ENCODE data around the gene BAZ2B. TPM values are rescaled to one million over a fixed set of nuclear protein-coding genes. Genes with fewer than 3 reads are reported as not detected.

BAZ2B gene
- total RNA-seq, 1 experiment from 2014 or later = 19.9 TPM

GRCh38 chr2:159399716-159400415 is 216.5 kb downstream of the BAZ2B start:
- no peaks in the 10 kb centered on the region for H3K79me2 ChIP-seq (ENCODE audit: insufficient read depth, low read length)
- no peak overlapping the region for H3K27ac ChIP-seq (ENCODE audit: low read depth, low read length)
- H2AFZ ChIP-seq (ENCODE audit: low read depth, low read length, poor library complexity, severe bottlenecking) = no peak overlapping the region
- no TSS peak for BruUV-seq (replicated peaks)
- H3K4me3 ChIP-seq (replicated peaks in 1 of 2; ENCODE audit: low read depth in 1 of 2, low read length in 2 of 2) = no peak overlapping the region
- no peaks in the 10 kb centered on the region for H3K9me3 ChIP-seq (ENCODE audit: control insufficient read depth in 1 of 2, insufficient read depth in 1 of 2, low read depth in 1 of 2, low read length in 2 of 2)
- H3K4me1 ChIP-seq (ENCODE audit: control insufficient read depth in 1 of 2, insufficient read depth in 2 of 2, low read length in 2 of 2) = no peaks in the 10 kb centered on the region
- no peaks in the 10 kb centered on the region for H3K9me2 ChIP-seq (ENCODE audit: insufficient read depth)
- intact Hi-C loops (cut with micrococcal nuclease) = no loop called here
- TF ChIP-seq SP1 (IDR thresholded peaks at IDR 0.05; ENCODE audit: low read depth) (no peak), FOSL1 (IDR thresholded peaks at IDR 0.05; ENCODE audit: low read depth) (no peak), ZBTB33 (IDR thresholded peaks at IDR 0.05; ENCODE audit: extremely low read depth, insufficient replicate concordance, low read length) (no peak), ELF1 (IDR thresholded peaks at IDR 0.05; ENCODE audit: borderline replicate concordance, low read depth) (no peak), EGR1 (IDR thresholded peaks at IDR 0.05; ENCODE audit: low read depth) (no peak), ZFX (IDR thresholded peaks at IDR 0.05) (no peak), MAX (IDR thresholded peaks at IDR 0.05) (no peak)
- DNase-seq (ENCODE audit: low read depth, low spot score) = no peak
- H3K9ac ChIP-seq (ENCODE audit: low read length) = no peak overlapping the region
- ChIA-PET POLR2A (no interaction called here), RAD21 (ENCODE audit: low non-redundant PET in 1 of 2, low total read pairs in 2 of 2, uncharacterized antibody in 2 of 2, unreplicated experiment in 2 of 2) (no interaction called here), CTCF (no interaction called here)
- no peaks in the 10 kb centered on the region for H3K36me3 ChIP-seq (ENCODE audit: control insufficient read depth in 1 of 2, insufficient read depth in 2 of 2, low read length in 2 of 2)
- no peak for ATAC-seq
- no peak overlapping the region for H3K4me2 ChIP-seq (ENCODE audit: low read length)
- no peaks in the 10 kb centered on the region for H3K27me3 ChIP-seq (ENCODE audit: insufficient read depth, low read length)
- H4K20me1 ChIP-seq (ENCODE audit: insufficient read depth) = no peaks in the 10 kb centered on the region

GRCh38 chr2:159396799-159397198 is 219.5 kb downstream of the BAZ2B start:
- ChIA-PET RAD21 (ENCODE audit: low non-redundant PET in 1 of 2, low total read pairs in 2 of 2, uncharacterized antibody in 2 of 2, unreplicated experiment in 2 of 2) (no interaction called here), CTCF (no interaction called here), POLR2A (no interaction called here)
- H4K20me1 ChIP-seq (ENCODE audit: insufficient read depth) = no peaks in the 10 kb centered on the region
- H2AFZ ChIP-seq (ENCODE audit: low read depth, low read length, poor library complexity, severe bottlenecking) = no peak overlapping the region
- no peak overlapping the region for H3K4me2 ChIP-seq (ENCODE audit: low read length)
- no peaks in the 10 kb centered on the region for H3K9me3 ChIP-seq (ENCODE audit: control insufficient read depth in 1 of 2, insufficient read depth in 1 of 2, low read depth in 1 of 2, low read length in 2 of 2)
- H3K27ac ChIP-seq (ENCODE audit: low read depth, low read length) = no peak overlapping the region
- no peaks in the 10 kb centered on the region for H3K27me3 ChIP-seq (ENCODE audit: insufficient read depth, low read length)
- DNase-seq (ENCODE audit: low read depth, low spot score) = no peak
- no peaks in the 10 kb centered on the region for H3K79me2 ChIP-seq (ENCODE audit: insufficient read depth, low read length)
- no peaks in the 10 kb centered on the region for H3K4me1 ChIP-seq (ENCODE audit: control insufficient read depth in 1 of 2, insufficient read depth in 2 of 2, low read length in 2 of 2)
- intact Hi-C loops (cut with micrococcal nuclease) = no loop called here
- no peak overlapping the region for H3K4me3 ChIP-seq (replicated peaks in 1 of 2; ENCODE audit: low read depth in 1 of 2, low read length in 2 of 2)
- no peak for ATAC-seq
- H3K9me2 ChIP-seq (ENCODE audit: insufficient read depth) = no peaks in the 10 kb centered on the region
- H3K9ac ChIP-seq (ENCODE audit: low read length) = no peak overlapping the region
- BruUV-seq (replicated peaks) = no TSS peak
- H3K36me3 ChIP-seq (ENCODE audit: control insufficient read depth in 1 of 2, insufficient read depth in 2 of 2, low read length in 2 of 2) = no peaks in the 10 kb centered on the region
- TF ChIP-seq EGR1 (IDR thresholded peaks at IDR 0.05; ENCODE audit: low read depth) (no peak), ATF3 (IDR thresholded peaks at IDR 0.05) (no peak), SIN3A (IDR thresholded peaks at IDR 0.05; ENCODE audit: low read depth) (no peak), MAX (IDR thresholded peaks at IDR 0.05) (no peak), CBX3 (IDR thresholded peaks at IDR 0.05; ENCODE audit: low read depth) (no peak), JUND (IDR thresholded peaks at IDR 0.05) (no peak), SP1 (IDR thresholded peaks at IDR 0.05; ENCODE audit: low read depth) (no peak), CTCF (IDR thresholded peaks at IDR 0.05 in 2 of 3, conservative IDR thresholded peaks at IDR 0.05 in 1 of 3; ENCODE audit: borderline replicate concordance in 1 of 3, insufficient read depth in 1 of 3, low read depth in 2 of 3, low read length in 2 of 3) (no peak)
